AG20443 (cell line): Measurements from ENCODE around the gene C4BPB.
A peak's percentile ranks its signal among the peaks of the same experiment; 100 is the strongest.
"Not testable (repeated sequence)": the region's sequence is repeated elsewhere in the genome, so short reads cannot be mapped to it uniquely, and the experiment has no call there.

Experiments
- DNase-seq: peaks from one replicate; pipeline ENCODE4 v3.0.0; 2012; ENCODE audit warnings: low spot score, mixed read lengths

Gene C4BPB, protein sequence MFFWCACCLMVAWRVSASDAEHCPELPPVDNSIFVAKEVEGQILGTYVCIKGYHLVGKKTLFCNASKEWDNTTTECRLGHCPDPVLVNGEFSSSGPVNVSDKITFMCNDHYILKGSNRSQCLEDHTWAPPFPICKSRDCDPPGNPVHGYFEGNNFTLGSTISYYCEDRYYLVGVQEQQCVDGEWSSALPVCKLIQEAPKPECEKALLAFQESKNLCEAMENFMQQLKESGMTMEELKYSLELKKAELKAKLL

DNA sequence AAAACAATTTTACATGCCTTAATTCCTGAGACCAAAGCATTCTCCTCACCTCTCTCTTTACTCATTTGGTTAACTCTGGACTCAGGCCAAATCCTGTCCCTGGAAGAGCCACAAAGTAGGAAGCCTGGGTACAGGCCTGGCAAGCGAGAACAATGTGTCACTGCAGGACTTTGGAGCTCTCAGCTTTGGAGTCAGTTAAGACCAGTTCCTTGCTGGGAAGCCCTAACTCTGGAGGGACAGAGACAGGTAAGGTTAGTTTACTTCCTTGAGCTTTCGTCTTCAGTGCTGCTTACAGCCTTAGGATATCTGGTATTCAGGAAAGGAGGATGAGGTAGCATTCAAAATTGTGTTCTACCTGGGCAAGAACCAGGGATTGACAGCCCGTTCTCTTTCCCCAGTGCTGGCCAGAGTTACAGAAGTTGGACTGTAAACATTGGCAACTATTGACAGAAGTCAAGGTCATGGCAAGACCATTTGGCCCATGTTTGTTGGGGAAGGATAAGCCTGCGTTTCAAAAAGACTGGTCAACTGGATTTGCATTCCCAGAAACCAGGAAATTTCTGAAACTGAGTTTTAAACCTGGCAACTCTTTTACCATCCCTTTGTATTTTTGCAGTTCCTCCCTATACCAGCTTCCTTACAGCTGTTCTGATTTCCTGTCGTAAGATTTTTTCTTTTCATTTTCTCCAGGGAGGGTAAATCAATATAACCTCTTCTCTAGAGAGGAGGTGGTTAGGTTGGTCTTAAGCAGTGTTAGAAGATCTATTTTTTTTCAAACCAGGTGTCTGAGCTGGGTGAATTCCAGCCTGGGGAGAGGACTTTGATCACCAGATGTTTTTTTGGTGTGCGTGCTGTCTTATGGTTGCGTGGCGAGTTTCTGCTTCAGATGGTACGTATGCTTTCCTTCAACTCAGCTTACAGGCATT is at the start of gene C4BPB:
C4BPB (plus strand) TSS at position 160 of the 926 bp plus-strand sequence; CDS start at position 832, 672 bp downstream.
- DNase-seq, result no peak

DNA sequence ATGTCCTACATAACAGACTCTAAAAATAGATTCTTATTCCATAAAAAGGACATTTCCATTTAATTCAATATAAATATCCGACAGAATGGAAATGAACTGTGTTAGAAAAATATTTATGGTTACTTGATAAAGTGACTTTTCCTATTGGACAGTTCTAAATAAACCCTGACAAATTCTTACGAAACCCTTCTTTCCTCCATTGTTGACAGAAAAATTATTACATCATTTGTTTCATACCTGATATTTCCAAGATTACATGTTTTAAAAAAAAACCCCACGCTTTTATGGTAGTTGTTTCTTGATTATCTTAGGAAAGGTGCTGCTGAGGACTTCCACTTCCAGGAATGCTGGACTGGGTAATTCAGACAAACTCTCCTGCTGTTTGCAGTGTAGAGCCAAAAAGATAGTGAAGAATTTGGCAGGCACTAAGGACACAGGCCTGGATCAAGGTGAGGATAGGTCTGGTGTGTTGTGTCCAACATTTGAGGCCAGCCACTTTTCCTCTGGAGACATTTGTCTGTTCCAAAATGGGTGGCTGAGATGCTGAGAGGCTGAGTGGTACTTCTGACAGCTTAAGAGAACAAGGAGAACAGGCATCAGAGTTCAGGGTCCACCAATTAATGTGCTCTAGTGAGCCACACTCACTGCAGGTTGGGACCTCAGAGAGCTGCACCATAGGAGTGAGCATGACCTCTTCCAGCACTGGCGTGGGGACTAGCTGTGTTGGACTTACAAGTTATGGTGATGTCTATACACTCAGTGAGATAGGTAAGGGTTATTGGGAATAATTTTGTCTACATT is 49.1 kb upstream of the C4BPB start:
- no peak for DNase-seq

DNA sequence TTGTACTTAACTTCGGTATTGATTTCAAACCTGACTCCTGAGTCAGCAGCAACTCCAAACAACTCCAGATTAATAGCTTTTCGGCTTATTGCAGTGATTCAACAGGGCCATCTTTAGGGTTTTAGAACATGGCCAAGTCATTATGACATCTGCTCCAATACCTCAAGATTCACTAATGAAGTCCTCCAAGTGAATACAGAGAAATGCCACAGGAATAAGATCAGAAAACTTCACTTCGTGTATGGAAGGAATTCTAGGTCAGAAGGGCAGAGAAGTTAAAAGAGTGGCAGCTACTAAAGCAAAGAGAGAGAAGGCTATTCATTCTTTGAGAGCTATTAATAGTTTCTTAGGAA is 48.5 kb upstream of the C4BPB start:
- DNase-seq, result peak; percentile 42

DNA sequence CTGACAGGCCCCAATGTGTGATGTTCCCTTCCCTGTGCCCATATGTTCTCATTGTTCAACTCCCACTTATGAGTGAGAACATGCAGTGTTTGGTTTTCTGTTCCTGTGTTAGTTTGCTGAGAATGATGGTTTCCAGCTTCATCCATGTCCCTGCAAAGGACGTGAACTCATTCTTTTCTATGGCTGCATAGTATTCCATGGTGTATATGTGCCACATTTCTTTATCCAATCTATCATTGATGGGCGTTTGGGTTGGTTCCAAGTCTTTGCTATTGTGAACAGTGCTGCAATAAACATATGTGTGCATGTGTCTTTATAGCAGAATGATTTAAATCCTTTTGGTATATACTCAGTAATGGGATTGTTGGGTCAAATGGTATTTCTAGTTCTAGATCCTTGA is 47.3 kb upstream of the C4BPB start:
- DNase-seq, result not testable (repeated sequence)

DNA sequence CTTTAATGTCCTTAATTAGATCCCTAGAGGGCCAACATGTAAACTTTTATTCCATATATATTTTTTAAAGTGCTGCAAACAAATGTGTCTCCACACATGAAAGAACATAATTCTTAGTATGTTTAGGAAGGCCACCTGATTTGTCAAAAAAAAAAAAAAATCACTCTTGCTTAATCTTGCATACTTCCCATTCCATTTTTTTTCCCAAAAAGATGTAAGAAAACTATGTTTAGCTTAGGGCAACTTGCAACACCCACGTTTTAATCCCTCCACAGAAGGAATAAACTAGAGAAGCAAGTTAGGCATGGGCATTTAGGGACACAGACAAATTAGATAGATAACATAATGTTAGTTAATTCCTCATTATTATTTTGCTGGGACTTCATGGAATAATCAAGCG is 43.2 kb upstream of the C4BPB start:
- no peak for DNase-seq

DNA sequence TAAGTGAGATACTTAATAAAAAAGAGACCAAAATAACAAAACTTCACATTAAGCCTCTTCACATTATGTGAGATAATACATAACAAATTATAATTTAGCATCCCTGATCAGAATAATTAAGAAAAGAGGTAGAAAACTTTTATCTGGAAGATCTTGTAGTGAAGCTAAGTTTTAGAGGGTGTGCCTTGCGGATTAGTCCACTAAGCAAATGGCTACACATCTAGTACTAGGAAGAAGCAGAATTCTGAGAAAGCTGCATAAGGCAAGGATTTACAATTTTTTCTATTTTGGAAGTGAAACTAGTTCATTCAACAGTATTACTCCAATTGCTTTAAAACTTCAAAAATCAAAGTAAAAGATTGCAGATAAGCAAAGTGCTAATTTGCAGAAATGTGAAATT is 41.2 kb upstream of the C4BPB start:
- DNase-seq, result no peak

DNA sequence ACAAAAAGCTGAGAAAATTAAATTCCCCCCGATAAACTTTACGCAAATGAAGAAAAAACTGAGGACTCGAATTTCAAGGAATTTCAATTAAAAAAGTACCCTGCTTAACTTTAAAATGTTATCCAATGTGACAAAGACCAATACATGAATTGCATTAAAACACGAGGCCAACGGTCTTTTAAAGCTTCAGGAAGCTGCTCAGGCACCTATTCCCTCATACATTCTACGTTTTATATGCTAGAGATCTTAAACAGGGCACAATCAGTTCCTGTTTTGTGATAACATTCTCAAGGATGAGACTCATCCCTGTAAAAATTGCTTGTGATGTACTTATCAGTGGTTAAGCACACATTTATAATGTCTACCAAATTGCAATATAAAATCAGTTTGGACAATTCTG is 40.6 kb upstream of the C4BPB start:
- no peak for DNase-seq

DNA sequence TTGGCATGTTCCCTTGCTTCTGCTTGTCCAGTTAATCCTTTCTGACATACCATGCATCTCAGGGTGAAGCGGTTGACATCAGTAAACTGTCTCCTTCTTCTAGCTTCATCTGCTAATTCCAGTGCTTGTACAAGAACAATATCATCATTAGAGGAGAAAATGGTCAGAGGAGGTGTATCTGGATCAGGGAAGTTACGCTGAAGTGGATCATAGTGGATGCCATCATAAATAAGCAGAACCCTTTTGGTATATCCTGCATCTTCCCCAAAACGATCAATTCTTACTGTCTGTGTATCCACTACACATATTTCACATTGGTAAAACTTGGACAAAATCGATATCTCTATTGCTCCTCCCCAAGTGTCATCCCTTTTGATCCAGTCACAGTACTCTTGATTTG is 39.6 kb upstream of the C4BPB start:
- no peak for DNase-seq

DNA sequence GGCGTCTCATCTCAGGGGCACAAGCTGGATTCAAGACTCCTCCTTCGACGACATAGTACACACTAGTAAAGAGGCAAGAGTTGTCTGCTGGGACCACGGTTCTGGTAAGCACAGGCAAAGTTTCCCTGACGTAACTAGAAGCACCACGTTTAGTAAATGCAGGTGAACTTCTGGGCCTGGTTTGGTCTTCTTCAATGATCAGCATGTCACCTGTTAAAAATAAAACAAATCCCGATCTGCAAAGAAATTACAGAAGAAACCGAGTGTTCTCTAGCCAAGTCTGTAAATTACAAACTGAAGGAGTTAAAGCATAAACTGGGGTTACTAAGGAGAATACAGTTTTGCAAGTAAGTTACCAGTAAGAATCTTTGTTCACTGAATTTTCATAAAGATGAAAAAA is 39.1 kb upstream of the C4BPB start:
- no peak for DNase-seq

DNA sequence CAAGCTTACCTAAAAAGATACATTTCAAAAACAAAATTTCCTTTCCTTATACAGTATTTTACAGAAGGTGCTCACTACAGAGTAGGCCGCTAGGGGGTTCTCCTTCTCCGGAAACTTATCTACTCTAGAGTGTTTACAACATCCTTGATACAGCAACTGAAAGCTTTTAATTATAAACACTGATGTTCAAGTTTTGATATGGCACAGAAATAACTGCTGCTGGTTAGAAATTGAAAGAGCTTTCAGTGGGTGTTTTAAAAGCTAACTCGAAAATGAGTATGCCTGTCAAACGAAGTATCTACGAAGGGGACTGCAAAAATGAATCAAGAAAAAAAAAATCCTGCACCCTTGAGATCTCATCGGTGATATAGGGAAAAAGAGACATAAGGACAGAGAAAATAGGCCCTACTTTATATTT is 38.7 kb upstream of the C4BPB start:
- peak; percentile 43 for DNase-seq

DNA sequence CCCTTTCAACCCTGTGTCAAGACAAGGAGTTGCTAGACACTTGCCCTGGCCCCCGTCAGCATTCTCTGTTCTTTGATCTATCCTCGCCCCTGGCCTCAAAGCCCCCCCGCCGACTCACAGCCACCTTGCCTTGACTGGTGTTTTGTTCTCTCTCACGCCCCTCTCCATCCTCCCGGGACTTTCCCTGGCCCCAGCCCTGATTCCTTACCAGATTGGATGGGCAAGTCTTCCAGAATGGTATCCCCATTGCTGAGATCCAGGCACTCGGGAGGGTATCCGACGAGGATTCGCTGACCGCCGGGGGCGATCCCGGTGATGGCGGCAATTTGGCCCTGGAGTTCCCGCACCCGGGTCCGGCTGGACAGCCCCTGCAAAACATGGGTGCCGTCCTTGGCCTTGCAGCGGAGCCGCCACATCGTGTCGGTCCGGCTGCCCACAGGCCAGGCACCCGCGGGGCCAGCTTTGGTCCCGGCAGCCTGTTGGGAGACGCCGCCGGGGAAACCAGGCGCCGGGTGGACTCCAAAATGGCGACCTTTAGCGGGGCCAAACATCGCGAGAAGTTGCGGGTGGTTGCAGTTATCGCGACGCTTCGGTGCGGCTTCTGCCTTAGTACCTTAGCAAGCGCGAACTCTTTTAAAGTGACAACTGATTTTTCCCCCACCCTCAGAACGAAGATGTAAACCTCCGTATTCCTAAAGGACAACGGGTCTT is 38.0 kb upstream of the C4BPB start:
- DNase-seq, result peak; percentile 94

DNA sequence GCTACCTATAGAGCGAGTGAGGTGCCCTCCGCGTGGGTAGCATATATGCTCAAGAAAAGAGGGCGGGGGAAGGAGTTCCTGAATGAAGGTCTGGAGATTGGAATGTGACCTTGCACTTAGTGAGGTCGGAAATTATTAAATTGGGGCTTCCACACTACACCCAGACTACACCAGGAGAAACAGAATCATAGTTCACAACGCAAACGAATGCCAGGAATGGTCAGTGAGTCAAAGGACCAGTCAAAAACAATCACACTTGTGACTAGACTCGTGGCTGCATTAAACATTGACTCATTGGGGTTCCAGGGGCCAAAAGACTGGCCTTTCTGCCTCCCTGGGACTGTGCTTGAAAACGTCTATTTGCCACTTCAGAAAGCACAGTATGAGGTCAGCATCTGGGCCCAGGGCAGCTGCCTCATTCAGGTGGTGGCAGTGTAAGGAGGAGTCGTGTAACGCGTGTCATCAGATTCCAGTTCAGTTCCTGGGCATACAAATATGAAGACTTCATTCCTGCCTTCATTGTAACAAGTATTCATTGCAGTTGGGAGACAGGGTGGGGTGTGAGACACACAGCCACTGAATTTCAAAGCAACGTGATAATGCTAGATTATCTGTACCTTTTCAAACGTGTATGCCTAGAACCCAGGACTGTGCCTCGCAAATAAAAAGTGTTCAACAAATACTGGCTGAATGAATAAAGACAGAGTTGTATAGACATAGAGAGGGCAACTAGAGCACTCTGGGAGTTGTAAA is 37.3 kb upstream of the C4BPB start, which contains the start of gene YOD1:
YOD1 (minus strand) TSS at position 18 of the 753 bp plus-strand sequence. CDS start 178 bp downstream, outside the sequence.
- peak; percentile 60 for DNase-seq

DNA sequence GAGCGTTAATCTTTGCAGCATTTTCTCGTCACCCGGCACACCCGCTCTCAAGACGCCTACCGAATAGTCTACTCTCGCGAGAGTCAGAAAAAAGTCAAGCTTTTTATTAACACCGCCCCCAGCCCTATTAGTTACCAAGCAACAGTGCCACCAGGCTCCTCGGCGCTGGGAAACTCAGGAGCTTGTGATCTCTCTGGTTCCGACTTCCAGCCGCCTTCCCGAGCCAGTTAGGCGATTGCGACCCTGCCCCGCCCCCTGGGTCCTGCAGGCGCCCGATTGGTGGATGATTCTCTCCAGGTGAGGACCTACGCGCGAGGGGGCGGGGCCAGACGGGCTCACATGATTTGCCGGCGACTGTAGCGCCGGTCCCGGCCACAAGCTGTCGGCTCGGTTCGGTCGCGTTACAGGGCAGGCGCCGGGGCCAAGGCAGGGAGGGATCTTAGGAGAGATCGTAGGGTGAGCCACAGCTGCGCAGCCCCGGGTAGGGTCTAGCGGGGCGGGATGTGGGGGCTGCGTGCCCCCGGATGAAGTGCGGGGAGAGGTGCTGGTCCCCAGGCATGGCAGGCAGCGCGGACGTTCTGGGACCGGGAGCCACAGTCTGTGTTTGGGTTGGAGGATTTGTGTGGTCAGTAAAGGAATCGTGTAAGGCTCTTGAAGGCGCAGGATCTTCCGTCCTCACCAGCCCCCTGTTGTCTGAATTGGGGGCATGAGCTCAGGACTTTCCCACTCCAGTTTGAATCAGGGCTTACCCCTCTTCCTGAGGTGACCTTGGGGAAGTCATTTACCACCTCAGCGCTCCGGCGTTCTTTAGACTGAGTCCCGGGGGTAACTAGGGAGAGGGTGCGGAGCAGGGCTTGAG is 35.5 kb upstream of the C4BPB start, which contains the start of gene PFKFB2:
PFKFB2 (plus strand) TSS at position 365 of the 859 bp plus-strand sequence. CDS start 1,443 bp downstream, outside the sequence.
- peak; percentile 94 for DNase-seq

DNA sequence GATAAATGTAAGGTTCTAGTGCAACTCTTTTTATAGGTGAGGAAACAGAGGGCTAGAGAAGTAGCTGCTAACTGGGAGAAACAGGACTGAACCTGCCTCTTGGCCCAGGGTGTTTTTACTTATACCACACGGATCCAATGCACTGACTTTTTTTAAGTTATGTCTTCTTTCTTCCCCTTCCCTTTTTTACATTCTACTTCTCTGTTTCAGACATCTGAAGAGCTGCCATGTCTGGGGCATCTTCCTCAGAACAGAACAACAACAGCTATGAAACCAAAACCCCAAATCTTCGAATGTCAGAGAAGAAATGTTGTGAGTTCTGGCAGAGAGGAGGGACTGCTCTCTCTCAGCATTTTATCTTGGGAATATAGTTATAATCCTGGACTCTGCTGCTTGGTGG is 34.2 kb upstream of the C4BPB start:
- no peak for DNase-seq

DNA sequence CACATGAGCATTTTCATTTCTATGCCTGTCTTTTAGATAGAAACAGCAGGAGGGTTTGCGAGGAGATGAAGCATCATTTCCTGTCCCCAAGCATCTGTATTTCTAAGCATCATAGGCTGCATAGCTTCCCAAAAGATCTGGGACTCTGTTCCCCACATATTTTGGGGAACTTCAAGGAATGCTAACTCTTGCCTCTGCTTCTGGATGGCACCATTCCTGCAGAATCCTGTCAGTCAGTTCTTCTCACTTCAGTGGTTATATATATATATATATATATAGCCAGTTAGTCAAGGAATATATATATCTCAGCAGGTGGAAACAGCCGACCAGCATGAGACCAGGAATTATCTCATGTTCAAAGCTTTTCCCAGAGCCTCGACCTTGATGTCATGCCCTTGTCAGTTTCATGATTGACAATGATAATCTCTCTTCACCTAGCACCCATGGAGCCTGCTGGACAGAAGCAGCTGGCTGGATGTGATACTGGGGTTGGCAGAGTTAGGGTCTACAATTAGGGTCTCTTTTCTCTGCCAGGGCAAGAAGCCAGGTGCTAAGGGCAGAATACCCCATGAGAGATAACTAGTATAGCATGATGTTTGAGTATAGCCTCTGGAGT is 33.2 kb upstream of the C4BPB start:
- DNase-seq, result no peak

DNA sequence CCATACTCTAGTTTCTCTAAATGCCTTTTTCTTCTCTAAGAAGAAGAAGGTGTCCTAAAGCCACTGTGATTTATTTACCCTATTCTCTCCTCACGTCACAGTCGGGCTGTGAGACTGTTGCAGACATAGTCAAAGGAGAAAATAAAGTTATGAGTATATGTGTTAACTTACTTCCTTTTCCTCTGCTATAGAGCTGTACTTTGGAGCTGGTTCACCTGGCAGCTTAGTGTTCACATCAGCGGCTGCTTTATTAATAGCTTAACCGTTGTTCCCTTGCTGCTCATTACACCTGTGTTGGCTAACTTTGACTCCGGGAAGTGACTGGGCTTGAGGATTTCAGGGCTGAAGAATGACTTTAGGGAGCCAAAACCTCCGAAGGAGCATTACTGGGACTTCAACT is 32.0 kb upstream of the C4BPB start:
- DNase-seq, result no peak

DNA sequence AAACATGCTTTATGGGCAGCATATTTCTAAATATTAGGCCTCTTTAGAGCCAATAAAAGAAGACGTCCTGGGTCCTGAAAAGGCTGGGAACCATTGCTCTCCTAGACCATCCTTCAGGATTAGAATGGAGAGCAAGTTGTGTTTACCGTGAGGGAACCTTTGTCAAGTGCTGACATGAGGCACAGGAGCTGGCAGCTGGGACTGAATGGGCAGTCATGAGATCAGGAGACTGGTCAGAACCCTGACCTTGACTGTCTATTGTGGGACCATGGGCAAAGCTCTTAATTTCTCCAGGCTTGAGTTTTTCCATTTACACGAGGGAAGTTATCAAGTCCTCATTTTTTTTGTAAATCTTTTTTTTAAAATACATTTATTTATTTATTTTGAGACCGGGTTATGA is 30.4 kb upstream of the C4BPB start:
- DNase-seq, result no peak

DNA sequence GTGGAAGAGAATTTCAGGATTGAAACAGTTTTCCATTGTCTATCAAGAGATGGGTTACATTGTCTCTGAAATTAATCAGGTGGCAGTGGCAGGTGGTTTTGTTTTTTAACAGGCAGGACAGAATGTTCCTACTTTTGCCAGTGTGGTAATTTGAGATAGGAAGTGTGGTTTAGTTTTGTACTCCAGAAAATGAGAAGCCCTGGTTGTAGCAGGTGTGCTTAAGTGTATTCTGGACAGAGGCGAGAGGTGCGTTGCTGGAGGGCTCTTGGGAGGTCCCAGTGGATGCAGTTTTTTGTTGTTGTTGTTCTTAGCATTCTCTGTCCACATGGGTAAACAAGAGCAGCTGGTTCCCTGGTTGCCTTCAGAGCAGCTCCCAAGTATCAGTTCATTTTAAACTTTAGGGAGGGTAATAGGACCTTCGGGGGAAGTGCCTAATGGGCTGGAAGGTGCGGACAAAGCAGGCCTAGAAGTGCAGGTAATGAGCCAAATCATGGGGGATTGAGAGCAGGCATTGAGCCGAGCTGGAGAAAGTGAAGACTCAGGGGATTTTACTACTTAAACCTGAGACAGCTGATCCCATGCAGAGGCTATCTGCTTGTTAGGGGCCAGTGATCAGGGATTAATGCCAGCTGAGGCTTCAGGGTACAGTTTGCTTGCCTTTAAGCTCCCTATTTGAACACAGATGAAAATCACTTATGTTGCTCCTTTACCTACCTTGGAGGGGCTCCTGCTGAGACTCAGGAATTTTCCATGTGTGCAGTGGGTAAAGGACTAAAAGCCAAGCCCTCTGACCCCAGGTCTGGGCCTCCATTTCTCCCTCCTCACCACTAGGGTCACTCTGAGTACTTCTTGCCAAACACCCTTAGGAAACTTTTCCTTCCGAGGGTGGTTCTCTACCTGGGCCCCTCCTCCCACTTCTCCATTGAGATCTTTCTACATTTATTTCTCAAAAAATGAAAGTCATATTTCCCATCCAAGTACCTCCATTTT is 29.5 kb upstream of the C4BPB start:
- DNase-seq, result no peak
